K562 (cell line): ENCODE data around the gene CHST8. TPM values are rescaled to one million over a fixed set of nuclear protein-coding genes. Genes with fewer than 3 reads are reported as not detected.

ENCODE experiments used
- ATAC-seq: fragments of 200-7000 bp; cut with Tn5 transposase; 3 replicates; pipeline ENCODE4 v1.9.1; 2020; ENCODE audit warnings: moderate library complexity
- BruUV-seq: library from RNA; stranded (reverse); fragments of 400-500 nt; replicated peaks from 2 replicates; lab custom pipeline; 2021; lab: Mats Ljungman, UMichigan
- CTCF ChIA-PET: fragments of 300-600 bp; formaldehyde crosslinking; extraction: SDS; loops from one replicate; lab custom pipeline; 2021; ENCODE audit warnings: low intra/inter-chr PET ratio; lab: Yijun Ruan, JAX
- POLR2A ChIA-PET: fragments of 300-600, 350-650 bp; sonication (Branson Sonifier 250); formaldehyde crosslinking; extraction: SDS; loops from one replicate; lab custom pipeline; 2021; ENCODE audit warnings: antibody characterized with exemption, inconsistent platforms; lab: Yijun Ruan, JAX
- DNase-seq, 4 experiments: peaks; one replicate each; pipeline versions ENCODE4 v3.0.0 to v3.0.0-alpha.2; 2011 to 2018; ENCODE audit warnings: low spot score in 3 of 4, mixed read lengths in 3 of 4; ENCODE audit errors: extremely low read depth in 1 of 4
- FAIRE-seq: peaks from 2 replicates; lab custom pipeline; 2011; peaks lifted over from hg19 to GRCh38; lab: Jason Lieb, UNC
- H2AFZ ChIP-seq: 2 replicates; pipeline ENCODE4 v1.6.0; 2011; ENCODE audit warnings: low read depth, low read length, control low read depth, inconsistent platforms
- H3K27ac ChIP-seq: fragments of 200-600 bp; 3 replicates; pipeline ENCODE4 v1.8.0; 2011; ENCODE audit warnings: low read depth, mild to moderate bottlenecking, control low read depth, inconsistent platforms, low read length, moderate library complexity, mixed read lengths; ENCODE audit errors: extremely low read depth
- H3K27me3 ChIP-seq, 2 experiments: fragments of 300-600 bp in 1 of 2; 2 replicates in 1 of 2; 3 replicates in 1 of 2; pipeline versions ENCODE4 v1.6.0 to v1.8.0; 2011; ENCODE audit warnings: inconsistent platforms in 2 of 2, low read length in 2 of 2, mild to moderate bottlenecking in 1 of 2, mixed read lengths in 1 of 2, moderate library complexity in 1 of 2; ENCODE audit not compliant: control insufficient read depth in 2 of 2, insufficient read depth in 2 of 2
- H3K36me3 ChIP-seq: fragments of 300-600 bp; 3 replicates; pipeline ENCODE4 v1.8.0; 2011; ENCODE audit warnings: mild to moderate bottlenecking, low read length, inconsistent platforms; ENCODE audit not compliant: control insufficient read depth, insufficient read depth
- H3K4me1 ChIP-seq, 2 experiments: fragments of 200-600 bp in 1 of 2; replicated peaks in 1 of 2; 2 replicates in 1 of 2; 3 replicates in 1 of 2; pipeline versions ENCODE4 v1.5.1 to v1.8.0; 2011; ENCODE audit warnings: inconsistent platforms in 2 of 2, low read length in 2 of 2, mild to moderate bottlenecking in 1 of 2, mixed read lengths in 1 of 2, moderate library complexity in 1 of 2; ENCODE audit not compliant: control insufficient read depth in 2 of 2, insufficient read depth in 2 of 2
- H3K4me2 ChIP-seq: 2 replicates; pipeline ENCODE4 v1.6.1; 2011; ENCODE audit warnings: low read length, control low read depth, inconsistent platforms, mixed read lengths; ENCODE audit not compliant: insufficient read depth
- H3K4me3 ChIP-seq: fragments of 200-600 bp; sonication (generic), shearing (Covaris generic); 2 replicates; pipeline ENCODE4 v1.5.1; 2016; ENCODE audit warnings: control low read depth, inconsistent platforms
- H3K79me2 ChIP-seq: fragments of 200-600 bp; 3 replicates; pipeline ENCODE4 v1.8.0; 2011; ENCODE audit warnings: low read length, inconsistent platforms; ENCODE audit not compliant: control insufficient read depth, insufficient read depth
- H3K9ac ChIP-seq, 2 experiments: 2 replicates each; pipeline versions ENCODE4 v1.6.0 to v1.6.1; 2011; ENCODE audit warnings: low read depth in 2 of 2, low read length in 2 of 2, control low read depth in 1 of 2, inconsistent platforms in 1 of 2, mild to moderate bottlenecking in 1 of 2, mixed read lengths in 1 of 2; ENCODE audit not compliant: insufficient read depth in 1 of 2
- H3K9me1 ChIP-seq: one replicate; pipeline ENCODE4 v1.6.0; 2011; ENCODE audit warnings: inconsistent platforms, mild to moderate bottlenecking, low read length, moderate library complexity; ENCODE audit not compliant: control insufficient read depth, insufficient read depth
- H3K9me3 ChIP-seq: replicated peaks from 2 replicates; pipeline ENCODE4 v1.5.1; 2011; ENCODE audit warnings: low read depth, low read length, inconsistent platforms; ENCODE audit not compliant: control insufficient read depth, insufficient read depth
- H4K20me1 ChIP-seq: replicated peaks from 2 replicates; pipeline ENCODE4 v1.6.1; 2011; ENCODE audit warnings: low read length, inconsistent platforms, mixed read lengths; ENCODE audit not compliant: control insufficient read depth, insufficient read depth
- HEY1 ChIP-seq: fragments of 250-450 bp; sonication (Bioruptor Pico); IDR thresholded peaks from 2 replicates; pipeline ENCODE4 v1.5.0; 2020; ENCODE audit warnings: mild to moderate bottlenecking, moderate library complexity, borderline replicate concordance
- MCM5 ChIP-seq: fragments of 450-650 bp; IDR thresholded peaks from 2 replicates; pipeline ENCODE4 v1.6.1; 2016; ENCODE audit warnings: low read depth
- MIER1 ChIP-seq: fragments of 450-650 bp; IDR thresholded peaks from 2 replicates; pipeline ENCODE4 v1.6.1; 2016; ENCODE audit warnings: antibody characterized with exemption, mild to moderate bottlenecking, low read depth
- POLR3G ChIP-seq: IDR thresholded peaks from 2 replicates; pipeline ENCODE4 v1.6.1; 2011; ENCODE audit not compliant: insufficient read length, insufficient replicate concordance; ENCODE audit errors: extremely low read depth
- PYGO2 ChIP-seq: fragments of 450-650 bp; IDR thresholded peaks from 2 replicates; pipeline ENCODE4 v1.6.1; 2016; ENCODE audit warnings: mild to moderate bottlenecking, missing genetic modification characterization, moderate library complexity, missing compliant biosample characterization
- SMC3 ChIP-seq: conservative IDR thresholded peaks from 2 replicates; pipeline ENCODE4 v1.6.1; 2011; ENCODE audit warnings: low read depth, low read length, improper control_type of control experiment; ENCODE audit not compliant: insufficient read depth
- SP1 ChIP-seq: sonication (generic); formaldehyde crosslinking; IDR thresholded peaks from 2 replicates; pipeline ENCODE4 v1.8.1; 2022; ENCODE audit warnings: mild to moderate bottlenecking, missing genetic modification reagents
- ZNF263 ChIP-seq: sonication (generic); formaldehyde crosslinking; IDR thresholded peaks from 2 replicates; pipeline ENCODE4 v1.8.0; 2022; ENCODE audit warnings: mild to moderate bottlenecking, missing genetic modification reagents, borderline replicate concordance
- ZNF644 ChIP-seq: fragments of 200-800 bp; sonication (Bioruptor generic); IDR thresholded peaks from 2 replicates; pipeline ENCODE4 v1.6.1; 2016; ENCODE audit warnings: low read depth, missing genetic modification characterization, missing compliant biosample characterization
- WGBS: fragments of 100-300 bp; shearing (Covaris generic); methylation state at CpG from one replicate; pipeline ENCODE4 v1.1.6; 2016; ENCODE audit warnings: low coverage, mixed read lengths; ENCODE audit not compliant: insufficient coverage; ENCODE audit errors: missing lambda C conversion rate; 5-methylcytosine and 5-hydroxymethylcytosine counted together
- in situ Hi-C: fragments of 300-500 bp; cut with MboI; formaldehyde crosslinking; loops from 4 replicates; pipeline ENCODE4 v1.15.0; 2018; ENCODE audit warnings: inconsistent platforms, mixed read lengths
- intact Hi-C: fragments of 100-400 bp; cut with micrococcal nuclease; formaldehyde crosslinking; loops from 2 replicates; pipeline ENCODE4 v1.14.2; 2022
- polyA plus RNA-seq, 8 experiments: library from polyadenylated mRNA; depleted of rRNA in 4 of 8; stranded (reverse) in 5 of 8; unstranded in 3 of 8; fragments of >200 nt; fragmentation: Nextera tagmentation in 2 of 8; fragmentation: Illumina TruSeq in 1 of 8; extraction: Ambion mirVana in 2 of 8; extraction: Trizol in 1 of 8; gene quantifications; 2 replicates each; pipeline versions ENCODE4 v1.2.1 to v1.2.3, GENCODE V29; 2011 to 2014; ENCODE audit warnings: inconsistent platforms in 1 of 8, missing spikeins in 1 of 8
- total RNA-seq, 7 experiments: library from RNA; depleted of rRNA in 6 of 7; stranded (reverse); fragments of >200 nt in 6 of 7; fragmentation: Illumina TruSeq in 2 of 7; extraction: Trizol in 2 of 7; gene quantifications; 2 replicates each; pipeline versions ENCODE4 v1.2.1 to v1.2.3, GENCODE V29; 2011 to 2021; ENCODE audit warnings: low replicate concordance in 1 of 7
- TF ChIP-seq, protein P1 (sequence below): fragments of 250-450 bp; sonication (Bioruptor Pico); IDR thresholded peaks from 2 replicates; pipeline ENCODE4 v1.5.0; 2021; ENCODE audit warnings: mild to moderate bottlenecking, moderate library complexity
- TF ChIP-seq, protein P2 (sequence below): fragments of 250-450 bp; sonication (Bioruptor Pico); IDR thresholded peaks from 2 replicates; pipeline ENCODE4 v1.9.0; 2021; ENCODE audit warnings: mild to moderate bottlenecking, inconsistent platforms
- TF ChIP-seq, protein P3 (sequence below): sonication (generic); formaldehyde crosslinking; IDR thresholded peaks from 2 replicates; pipeline ENCODE4 v1.4.0; 2020; ENCODE audit warnings: mild to moderate bottlenecking, missing genetic modification reagents

Gene CHST8
- total and polyA plus RNA-seq, 9 of the 15 experiments (the other 6 are each of a cell fraction or from before 2014, with no cell fraction given), result 0.11 TPM; not detected in 8

DNA sequence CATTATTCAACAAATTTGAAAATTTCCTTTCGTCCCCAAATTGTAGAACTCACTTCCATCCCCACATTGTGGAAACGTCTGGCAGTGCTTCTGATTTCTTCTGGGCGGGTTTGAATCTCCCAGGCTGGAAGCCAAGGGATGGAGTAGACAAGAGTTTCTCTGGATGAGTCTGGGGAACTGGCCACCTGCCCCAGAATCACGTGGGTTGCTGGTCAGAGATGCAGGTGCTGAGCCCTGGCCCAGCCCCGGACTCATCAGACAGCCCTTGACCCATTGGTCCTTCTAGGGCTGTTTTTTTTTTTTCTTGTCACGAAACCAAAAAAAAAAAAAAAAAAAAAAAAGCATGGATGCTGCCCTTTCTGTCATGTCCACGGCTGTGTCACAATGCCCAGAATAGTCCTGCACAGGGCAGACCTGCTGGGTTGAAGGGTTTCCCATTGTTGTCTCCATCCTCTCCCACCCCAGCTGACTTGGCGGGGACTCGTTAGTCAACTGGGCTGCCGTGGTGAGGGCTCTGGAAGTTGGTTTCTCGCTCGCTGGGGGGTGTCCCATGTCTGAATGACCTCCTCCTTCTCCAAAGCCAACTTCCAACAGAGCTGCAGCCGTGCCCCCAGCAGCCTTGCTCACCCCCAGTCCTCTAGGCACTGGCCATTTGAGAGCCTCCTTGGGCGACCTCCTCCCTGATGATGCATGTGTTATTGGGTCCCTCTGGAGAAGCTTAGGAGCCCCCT, 12.8 kb downstream of the CHST8 start:
- ATAC-seq (no peak), FAIRE-seq (no peak), DNase-seq (no peak)
- in situ Hi-C loops (no loop called here), intact Hi-C loops (no loop called here)
- WGBS, result under 1% methylated on average over 12 of the region's 14 CpGs
- peaks cover 14 to 39% of the 10 kb centered on the region in 2 experiments; a peak in 3 of 5 replicates for H3K27me3 ChIP-seq
- no peaks in the 10 kb centered on the region for H3K9me3 ChIP-seq
- H3K4me3 ChIP-seq, result no peak overlapping the region
- no peak overlapping the region for H3K4me2 ChIP-seq
- H3K79me2 ChIP-seq, result no peaks in the 10 kb centered on the region
- peaks cover 6% of the 10 kb centered on the region for H3K9me1 ChIP-seq
- H2AFZ ChIP-seq, result no peak overlapping the region
- no peak overlapping the region for H3K27ac ChIP-seq
- ChIA-PET POLR2A (no interaction called here), CTCF (no interaction called here)
- no peaks in the 10 kb centered on the region for H3K36me3 ChIP-seq
- H4K20me1 ChIP-seq, result peaks cover 3% of the 10 kb centered on the region; the same call in 1 of the 2 replicates
- no TSS peak for BruUV-seq
- no peaks in the 10 kb centered on the region for H3K4me1 ChIP-seq
- no peak overlapping the region for H3K9ac ChIP-seq
- TF ChIP-seq HEY1 (no peak), POLR3G (no peak), MIER1 (no peak), ZNF263 (CRISPR knock-in tag) (no peak), SMC3 (no peak), SP1 (no peak), MCM5 (no peak), PYGO2 (no peak), ZNF644 (tag) (no peak)
- TF ChIP-seq, protein P1, sequence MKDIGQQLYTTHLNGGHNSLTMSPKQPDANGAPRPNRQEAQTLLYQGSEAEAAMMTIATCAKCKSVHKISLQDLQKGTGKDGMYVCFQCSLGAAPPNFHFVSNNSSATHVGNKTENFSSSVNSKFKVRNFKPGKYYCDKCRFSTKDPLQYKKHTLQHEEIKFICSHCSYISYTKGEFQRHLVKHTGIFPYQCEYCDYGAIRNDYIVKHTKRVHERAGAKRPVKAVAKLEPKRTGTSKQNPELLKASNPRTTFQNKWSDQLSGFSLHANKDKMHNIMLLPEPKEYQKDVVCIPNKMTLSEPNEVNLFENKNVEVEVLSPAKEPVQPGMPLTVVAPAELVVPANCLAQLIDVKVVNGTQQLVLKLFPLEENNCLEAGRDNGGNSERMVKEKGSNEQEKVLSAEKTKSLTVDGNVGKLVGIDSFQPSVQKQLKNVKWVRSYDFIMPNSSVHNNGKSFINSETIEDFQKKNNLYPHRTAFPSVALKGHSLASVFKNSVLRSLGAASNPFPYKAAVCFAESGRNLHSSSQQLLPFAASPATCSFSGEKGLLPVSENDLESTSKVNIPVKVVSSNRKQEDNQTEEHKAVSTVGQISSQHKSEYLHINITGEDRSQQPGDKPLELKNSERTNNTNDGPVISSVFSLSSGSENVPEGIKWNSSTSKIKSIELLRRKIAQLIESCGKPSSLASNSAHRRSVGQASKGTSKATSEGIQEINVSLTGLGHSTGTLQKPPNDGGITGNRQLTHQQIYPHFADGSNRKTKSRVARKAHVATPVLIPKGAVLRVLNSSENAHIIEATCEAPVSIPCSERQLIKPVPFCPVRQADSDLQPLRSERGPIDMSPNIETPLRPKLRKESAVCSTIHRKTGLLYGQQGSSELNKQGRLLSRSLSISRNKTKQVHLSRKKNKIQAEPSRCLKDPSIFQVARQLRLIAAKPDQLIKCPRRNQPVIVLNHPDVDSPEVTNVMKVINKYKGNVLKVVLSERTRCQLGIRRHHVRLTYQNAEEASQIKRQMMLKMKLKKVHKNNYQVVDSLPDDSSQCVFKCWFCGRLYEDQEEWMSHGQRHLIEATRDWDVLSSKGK, result no peak
- TF ChIP-seq, protein P2, sequence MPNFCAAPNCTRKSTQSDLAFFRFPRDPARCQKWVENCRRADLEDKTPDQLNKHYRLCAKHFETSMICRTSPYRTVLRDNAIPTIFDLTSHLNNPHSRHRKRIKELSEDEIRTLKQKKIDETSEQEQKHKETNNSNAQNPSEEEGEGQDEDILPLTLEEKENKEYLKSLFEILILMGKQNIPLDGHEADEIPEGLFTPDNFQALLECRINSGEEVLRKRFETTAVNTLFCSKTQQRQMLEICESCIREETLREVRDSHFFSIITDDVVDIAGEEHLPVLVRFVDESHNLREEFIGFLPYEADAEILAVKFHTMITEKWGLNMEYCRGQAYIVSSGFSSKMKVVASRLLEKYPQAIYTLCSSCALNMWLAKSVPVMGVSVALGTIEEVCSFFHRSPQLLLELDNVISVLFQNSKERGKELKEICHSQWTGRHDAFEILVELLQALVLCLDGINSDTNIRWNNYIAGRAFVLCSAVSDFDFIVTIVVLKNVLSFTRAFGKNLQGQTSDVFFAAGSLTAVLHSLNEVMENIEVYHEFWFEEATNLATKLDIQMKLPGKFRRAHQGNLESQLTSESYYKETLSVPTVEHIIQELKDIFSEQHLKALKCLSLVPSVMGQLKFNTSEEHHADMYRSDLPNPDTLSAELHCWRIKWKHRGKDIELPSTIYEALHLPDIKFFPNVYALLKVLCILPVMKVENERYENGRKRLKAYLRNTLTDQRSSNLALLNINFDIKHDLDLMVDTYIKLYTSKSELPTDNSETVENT (CRISPR knock-in tag), result no peak
- TF ChIP-seq, protein P3, sequence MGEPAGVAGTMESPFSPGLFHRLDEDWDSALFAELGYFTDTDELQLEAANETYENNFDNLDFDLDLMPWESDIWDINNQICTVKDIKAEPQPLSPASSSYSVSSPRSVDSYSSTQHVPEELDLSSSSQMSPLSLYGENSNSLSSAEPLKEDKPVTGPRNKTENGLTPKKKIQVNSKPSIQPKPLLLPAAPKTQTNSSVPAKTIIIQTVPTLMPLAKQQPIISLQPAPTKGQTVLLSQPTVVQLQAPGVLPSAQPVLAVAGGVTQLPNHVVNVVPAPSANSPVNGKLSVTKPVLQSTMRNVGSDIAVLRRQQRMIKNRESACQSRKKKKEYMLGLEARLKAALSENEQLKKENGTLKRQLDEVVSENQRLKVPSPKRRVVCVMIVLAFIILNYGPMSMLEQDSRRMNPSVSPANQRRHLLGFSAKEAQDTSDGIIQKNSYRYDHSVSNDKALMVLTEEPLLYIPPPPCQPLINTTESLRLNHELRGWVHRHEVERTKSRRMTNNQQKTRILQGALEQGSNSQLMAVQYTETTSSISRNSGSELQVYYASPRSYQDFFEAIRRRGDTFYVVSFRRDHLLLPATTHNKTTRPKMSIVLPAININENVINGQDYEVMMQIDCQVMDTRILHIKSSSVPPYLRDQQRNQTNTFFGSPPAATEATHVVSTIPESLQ (CRISPR knock-in tag), result no peak
